Measurements from ENCODE around the gene TXNL4B. TPM values are rescaled to one million over a fixed set of nuclear protein-coding genes. Genes with fewer than 3 reads are reported as not detected.
A peak's percentile ranks its signal among the peaks of the same experiment; 100 is the strongest.

TXNL4B gene
- total RNA-seq, 1 donor = 8.1 TPM

- no peak for DNase-seq (ENCODE audit: low read depth)
- no peak overlapping the region for H3K4me3 ChIP-seq (ENCODE audit: low read depth, low read length)
- TF ChIP-seq CTCF (IDR thresholded peaks at IDR 0.05; ENCODE audit: insufficient read depth, low read length) = no peak
These were observed 15.1 kb upstream of the TXNL4B start for GRCh38 chr16:72108353-72109102.

- no peak for DNase-seq (ENCODE audit: low read depth)
- no peak overlapping the region for H3K4me3 ChIP-seq (ENCODE audit: low read depth, low read length)
- no peak for TF ChIP-seq CTCF (IDR thresholded peaks at IDR 0.05; ENCODE audit: insufficient read depth, low read length)
These were observed 14.0 kb upstream of the TXNL4B start for GRCh38 chr16:72107371-72107770.

- no peak overlapping the region for H3K4me3 ChIP-seq (ENCODE audit: low read depth, low read length)
- no peak for DNase-seq (ENCODE audit: low read depth)
- TF ChIP-seq CTCF (IDR thresholded peaks at IDR 0.05; ENCODE audit: insufficient read depth, low read length) = no peak
These were observed 12.6 kb upstream of the TXNL4B start for GRCh38 chr16:72105978-72106377.

GRCh38 chr16:72104905-72105304 lies 11.5 kb upstream of the TXNL4B start:
- H3K4me3 ChIP-seq (ENCODE audit: low read depth, low read length) = no peak overlapping the region
- no peak for TF ChIP-seq CTCF (IDR thresholded peaks at IDR 0.05; ENCODE audit: insufficient read depth, low read length)
- no peak for DNase-seq (ENCODE audit: low read depth)

GRCh38 chr16:72101195-72101594 lies 7.8 kb upstream of the TXNL4B start:
- TF ChIP-seq CTCF (IDR thresholded peaks at IDR 0.05; ENCODE audit: insufficient read depth, low read length) = no peak

GRCh38 chr16:72099377-72099818 lies 6.0 kb upstream of the TXNL4B start:
- peak; percentile 56 for TF ChIP-seq CTCF (IDR thresholded peaks at IDR 0.05; ENCODE audit: insufficient read depth, low read length)
- DNase-seq (ENCODE audit: low read depth) = peak; percentile 64
- H3K4me3 ChIP-seq (ENCODE audit: low read depth, low read length) = no peak overlapping the region

More at GRCh38 chr16:72101195-72101594, 7.8 kb upstream of the TXNL4B start:
- DNase-seq (ENCODE audit: low read depth) = no peak
- no peak overlapping the region for H3K4me3 ChIP-seq (ENCODE audit: low read depth, low read length)

- DNase-seq (ENCODE audit: low read depth) = no peak
- no peak for TF ChIP-seq CTCF (IDR thresholded peaks at IDR 0.05; ENCODE audit: insufficient read depth, low read length)
- no peak overlapping the region for H3K4me3 ChIP-seq (ENCODE audit: low read depth, low read length)
These were observed 5.5 kb upstream of the TXNL4B start for GRCh38 chr16:72098936-72099335.
